ENCODE measurements around the gene TPK1.
A peak's percentile ranks its signal among the peaks of the same experiment; 100 is the strongest.

TPK1 gene

GRCh38 chr7:144835652-144836544 lies at the start of gene TPK1:
Gene TPK1 (minus strand): TSS chr7:144836053. CDS start chr7:144835602, 451 bp downstream.
- peak; percentile 88 for DNase-seq

GRCh38 chr7:144885478-144885877 lies 49.6 kb upstream of the TPK1 start:
- no peak for DNase-seq

- DNase-seq: no peak
These were observed 49.0 kb upstream of the TPK1 start for GRCh38 chr7:144884896-144885295.

- DNase-seq: no peak
These were observed 37.5 kb upstream of the TPK1 start for GRCh38 chr7:144873316-144873845.

GRCh38 chr7:144869082-144869481 lies 33.2 kb upstream of the TPK1 start:
- DNase-seq: no peak

GRCh38 chr7:144866189-144866588 lies 30.3 kb upstream of the TPK1 start:
- no peak for DNase-seq

- DNase-seq: no peak
These were observed 27.4 kb upstream of the TPK1 start for GRCh38 chr7:144863320-144863647.

- DNase-seq: no peak
These were observed 26.9 kb upstream of the TPK1 start for GRCh38 chr7:144862612-144863319.

- DNase-seq: no peak
These were observed 23.9 kb upstream of the TPK1 start for GRCh38 chr7:144859739-144860138.

GRCh38 chr7:144857463-144857862 lies 21.6 kb upstream of the TPK1 start:
- no peak for DNase-seq

GRCh38 chr7:144854839-144855424 lies 19.1 kb upstream of the TPK1 start:
- DNase-seq: no peak

- DNase-seq: no peak
These were observed 17.7 kb upstream of the TPK1 start for GRCh38 chr7:144853542-144853941.

- DNase-seq: no peak
These were observed 12.2 kb upstream of the TPK1 start for GRCh38 chr7:144848078-144848477.

- no peak for DNase-seq
These were observed 6.6 kb upstream of the TPK1 start for GRCh38 chr7:144842377-144842851.

GRCh38 chr7:144836545-144836842 lies 641 bp upstream of the TPK1 start:
- DNase-seq: no peak

GRCh38 chr7:144835155-144835611 lies 670 bp downstream of the TPK1 start:
- DNase-seq: peak; percentile 43

- no peak for DNase-seq
These were observed 1.2 kb downstream of the TPK1 start for GRCh38 chr7:144834641-144835144.

- DNase-seq: no peak
These were observed 5.0 kb downstream of the TPK1 start for GRCh38 chr7:144830811-144831210.

- DNase-seq: no peak
These were observed 5.6 kb downstream of the TPK1 start for GRCh38 chr7:144830024-144830785.

- DNase-seq: no peak
These were observed 8.2 kb downstream of the TPK1 start for GRCh38 chr7:144827621-144828020.

GRCh38 chr7:144826208-144826607 lies 9.6 kb downstream of the TPK1 start:
- no peak for DNase-seq

- no peak for DNase-seq
These were observed 11.5 kb downstream of the TPK1 start for GRCh38 chr7:144824360-144824759.

- no peak for DNase-seq
These were observed 13.6 kb downstream of the TPK1 start for GRCh38 chr7:144822223-144822622.
